Raji (cell line): ENCODE results near the gene PMFBP1.
A peak's percentile ranks its signal among the peaks of the same experiment; 100 is the strongest.

Experiments used
- POLR2A ChIP-seq: IDR thresholded peaks from 2 replicates; pipeline ENCODE4 v1.6.1; 2011; ENCODE audit warnings: low read depth, low read length, control low read depth; ENCODE audit not compliant: insufficient read depth

Gene PMFBP1

DNA sequence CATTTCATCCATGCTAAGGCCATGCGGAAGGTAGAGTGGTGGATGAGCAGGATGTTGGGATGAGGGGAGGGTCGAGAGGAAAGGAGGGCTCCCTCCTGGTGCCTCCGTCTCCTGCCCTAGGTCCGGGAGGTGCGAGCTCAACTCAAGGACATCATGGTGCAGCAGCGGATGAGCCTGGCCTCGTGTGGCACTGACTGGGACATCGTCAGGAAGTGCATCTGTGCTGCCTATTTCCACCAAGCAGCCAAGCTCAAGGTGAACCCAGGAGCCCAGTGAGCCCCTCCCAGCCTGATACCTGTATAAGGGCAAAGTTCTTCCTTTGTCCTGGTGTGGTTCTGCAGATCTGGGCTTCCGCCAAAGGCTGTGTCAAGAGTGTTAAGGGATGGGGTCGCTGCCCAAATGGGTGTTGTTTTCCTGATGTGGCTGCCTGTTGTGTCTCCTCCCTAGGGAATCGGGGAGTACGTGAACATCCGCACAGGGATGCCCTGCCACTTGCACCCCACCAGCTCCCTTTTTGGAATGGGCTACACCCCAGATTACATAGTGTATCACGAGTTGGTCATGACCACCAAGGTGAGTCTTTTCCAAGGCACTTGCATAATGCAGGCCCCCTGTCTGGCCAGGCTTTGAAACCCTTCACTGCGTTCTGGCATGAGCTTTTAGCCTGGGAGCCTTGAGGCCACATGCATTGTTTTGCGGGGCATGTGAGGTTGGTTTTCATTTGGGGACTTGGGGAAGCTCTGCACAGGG lies 63.4 kb downstream of the PMFBP1 start:
- no peak for TF ChIP-seq POLR2A

DNA sequence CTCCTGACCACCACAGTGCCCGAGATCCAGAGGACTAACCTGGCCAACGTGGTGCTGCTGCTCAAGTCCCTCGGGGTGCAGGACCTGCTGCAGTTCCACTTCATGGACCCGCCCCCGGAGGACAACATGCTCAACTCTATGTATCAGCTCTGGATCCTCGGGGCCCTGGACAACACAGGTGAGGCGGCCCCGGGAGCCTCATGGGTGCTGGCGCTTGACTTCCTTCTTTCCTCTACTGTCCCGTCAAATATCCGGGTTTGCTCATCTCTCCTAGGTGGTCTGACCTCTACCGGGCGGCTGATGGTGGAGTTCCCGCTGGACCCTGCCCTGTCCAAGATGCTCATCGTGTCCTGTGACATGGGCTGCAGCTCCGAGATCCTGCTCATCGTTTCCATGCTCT lies 64.6 kb downstream of the PMFBP1 start:
- no peak for TF ChIP-seq POLR2A

DNA sequence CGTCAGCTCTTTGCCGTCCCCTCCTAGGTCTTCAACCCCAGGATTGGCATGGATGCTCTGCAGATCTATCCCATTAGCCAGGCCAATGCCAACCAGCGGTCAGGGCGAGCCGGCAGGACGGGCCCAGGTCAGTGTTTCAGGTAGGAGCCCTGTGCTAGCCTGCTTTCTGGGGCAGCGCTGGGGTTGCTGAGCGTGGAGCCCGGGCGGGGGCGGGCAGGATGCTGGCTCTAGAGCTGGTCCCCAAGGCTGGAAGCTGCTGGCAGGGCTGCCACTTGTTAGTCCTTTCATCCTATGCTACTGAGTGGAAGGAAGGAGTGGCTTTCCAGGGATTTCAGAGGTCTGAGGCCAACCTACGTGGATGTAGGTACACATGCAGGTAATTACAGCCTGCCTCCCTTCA lies 66.0 kb downstream of the PMFBP1 start:
- no peak for TF ChIP-seq POLR2A

DNA sequence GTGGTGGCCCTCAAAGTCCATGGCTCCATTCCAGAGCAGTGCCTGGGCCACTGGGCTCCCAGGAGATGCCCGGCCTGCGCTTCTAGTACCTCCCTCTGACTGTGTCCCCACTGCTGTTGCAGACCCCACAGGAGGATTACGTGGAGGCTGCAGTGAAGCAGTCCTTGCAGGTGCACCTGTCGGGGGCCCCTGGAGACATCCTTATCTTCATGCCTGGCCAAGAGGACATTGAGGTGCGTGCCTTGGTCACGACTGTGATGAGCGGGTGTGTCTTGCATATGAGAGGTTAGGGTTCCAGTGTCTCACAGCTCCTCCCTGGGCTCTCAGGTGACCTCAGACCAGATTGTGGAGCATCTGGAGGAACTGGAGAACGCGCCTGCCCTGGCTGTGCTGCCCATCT lies 67.0 kb downstream of the PMFBP1 start:
- no peak for TF ChIP-seq POLR2A

DNA sequence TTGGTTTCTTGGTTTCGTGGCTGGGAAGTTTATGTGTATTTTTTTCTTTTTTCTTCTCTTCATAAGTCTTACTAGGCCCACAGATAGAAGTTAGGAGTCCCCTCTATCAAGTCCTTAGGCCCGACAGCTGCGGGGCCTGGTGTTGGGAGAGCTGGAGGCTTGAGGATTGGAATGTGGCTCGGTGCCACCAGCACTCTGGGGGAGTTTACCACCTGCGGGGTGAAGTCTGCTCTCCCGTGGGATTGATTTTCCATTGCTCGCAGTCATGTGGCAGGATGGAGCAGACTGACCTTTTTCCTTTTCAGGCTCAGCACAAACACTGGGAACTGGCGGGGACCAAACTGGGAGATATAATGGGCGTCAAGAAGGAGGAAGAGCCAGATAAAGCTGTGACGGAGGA lies 70.8 kb downstream of the PMFBP1 start:
- TF ChIP-seq POLR2A = no peak

DNA sequence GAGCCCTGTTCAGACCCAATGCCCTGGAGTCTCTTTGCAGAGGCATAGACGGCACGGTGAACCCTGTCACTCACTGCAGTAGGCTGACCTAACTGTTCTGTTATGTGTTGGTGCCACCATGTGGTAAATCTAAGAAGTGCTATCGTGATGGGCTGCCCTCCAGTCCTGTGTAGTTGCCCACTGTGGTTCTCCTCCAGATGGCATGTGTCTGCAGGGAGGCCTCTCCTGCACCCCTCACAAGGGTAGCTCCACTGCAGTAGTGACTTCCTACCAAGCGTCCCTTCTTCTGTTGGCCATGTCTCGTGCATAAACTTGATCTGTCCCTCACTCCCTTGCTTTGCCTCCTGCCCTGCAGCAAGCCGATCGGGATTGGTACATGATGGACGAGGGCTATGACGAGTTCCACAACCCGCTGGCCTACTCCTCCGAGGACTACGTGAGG lies 72.6 kb downstream of the PMFBP1 start:
- TF ChIP-seq POLR2A = no peak

DNA sequence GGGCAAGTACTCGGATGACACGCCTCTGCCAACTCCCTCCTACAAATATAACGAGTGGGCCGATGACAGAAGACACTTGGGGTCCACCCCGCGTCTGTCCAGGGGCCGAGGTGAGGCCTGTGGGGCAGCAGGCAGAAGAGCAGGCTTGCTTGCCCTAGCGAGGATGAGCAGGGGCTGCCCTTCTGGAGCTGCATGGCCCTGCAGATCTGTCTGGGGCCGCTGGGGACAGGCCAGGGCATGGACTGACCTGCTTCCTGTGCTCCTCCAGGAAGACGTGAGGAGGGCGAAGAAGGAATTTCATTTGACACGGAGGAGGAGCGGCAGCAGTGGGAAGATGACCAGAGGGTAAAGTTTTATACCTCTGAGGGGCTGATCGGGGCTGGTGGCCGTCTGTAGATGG lies 73.0 kb downstream of the PMFBP1 start:
- no peak for TF ChIP-seq POLR2A

DNA sequence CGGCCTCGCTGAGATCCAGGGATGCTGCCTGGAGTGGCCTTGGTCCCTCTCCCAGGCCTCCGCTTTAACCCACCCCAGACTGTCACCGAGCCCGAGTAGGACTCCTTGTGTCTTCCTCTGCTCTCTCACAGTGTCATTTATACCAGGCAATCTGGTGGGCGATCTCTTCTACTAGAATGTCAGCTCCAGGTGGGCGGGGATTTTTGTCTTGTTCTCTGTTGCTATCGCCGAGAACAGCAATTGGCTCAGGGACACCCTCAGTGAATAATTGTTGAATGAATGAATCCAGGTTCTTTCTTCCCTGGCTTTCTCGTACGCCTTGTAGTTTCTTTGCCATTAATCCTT lies 77.7 kb downstream of the PMFBP1 start:
- TF ChIP-seq POLR2A = no peak

DNA sequence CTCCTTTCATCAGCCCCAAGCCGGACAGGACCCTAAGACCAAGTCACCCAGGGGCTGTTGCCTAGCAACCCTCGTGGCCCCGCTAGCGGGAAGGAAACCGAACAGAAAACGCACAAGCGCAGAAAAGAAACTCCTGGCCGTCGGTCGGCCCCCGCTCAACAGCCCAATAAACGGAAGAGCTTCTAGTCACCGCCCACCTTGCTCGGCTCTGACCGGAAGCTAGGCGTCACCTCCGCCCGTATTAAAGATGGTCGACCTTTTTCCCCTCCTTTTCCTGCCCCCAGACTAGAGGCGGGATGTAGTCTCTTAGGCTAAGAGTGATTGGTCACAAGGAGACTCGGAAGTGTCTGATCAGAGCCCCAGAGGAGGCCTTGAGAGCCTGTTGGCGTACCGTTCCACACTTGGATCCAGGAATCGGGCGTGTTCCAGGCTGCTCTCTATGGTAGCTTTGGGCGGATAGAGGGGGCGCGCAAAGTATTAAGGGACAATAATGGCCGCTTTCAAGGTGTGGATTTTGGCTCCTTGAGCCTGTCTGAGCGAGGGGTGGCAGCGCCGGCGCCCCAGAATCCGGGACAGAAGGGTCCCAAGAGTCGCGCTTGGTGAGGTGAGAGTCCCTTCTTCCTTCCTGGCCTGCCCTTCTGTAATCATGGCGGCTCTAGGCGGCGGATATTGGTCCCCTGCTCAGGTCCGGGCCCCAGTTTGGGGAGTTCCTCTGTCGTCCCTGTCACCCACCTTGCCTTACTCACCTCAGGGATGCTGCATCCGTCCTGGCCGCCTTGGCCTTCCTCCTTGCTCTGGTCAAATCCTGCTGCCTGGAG lies 78.3 kb downstream of the PMFBP1 start, which contains the start of the genes DHX38 and TXNL4B:
TSS of gene DHX38 (plus strand) at position 400 of the 818 bp plus-strand sequence. CDS start 2,311 bp downstream, outside the sequence.
TSS of gene TXNL4B (minus strand) at position 173 of the 818 bp plus-strand sequence. CDS start 2,871 bp downstream, outside the sequence.
- TF ChIP-seq POLR2A = peak; percentile 68

DNA sequence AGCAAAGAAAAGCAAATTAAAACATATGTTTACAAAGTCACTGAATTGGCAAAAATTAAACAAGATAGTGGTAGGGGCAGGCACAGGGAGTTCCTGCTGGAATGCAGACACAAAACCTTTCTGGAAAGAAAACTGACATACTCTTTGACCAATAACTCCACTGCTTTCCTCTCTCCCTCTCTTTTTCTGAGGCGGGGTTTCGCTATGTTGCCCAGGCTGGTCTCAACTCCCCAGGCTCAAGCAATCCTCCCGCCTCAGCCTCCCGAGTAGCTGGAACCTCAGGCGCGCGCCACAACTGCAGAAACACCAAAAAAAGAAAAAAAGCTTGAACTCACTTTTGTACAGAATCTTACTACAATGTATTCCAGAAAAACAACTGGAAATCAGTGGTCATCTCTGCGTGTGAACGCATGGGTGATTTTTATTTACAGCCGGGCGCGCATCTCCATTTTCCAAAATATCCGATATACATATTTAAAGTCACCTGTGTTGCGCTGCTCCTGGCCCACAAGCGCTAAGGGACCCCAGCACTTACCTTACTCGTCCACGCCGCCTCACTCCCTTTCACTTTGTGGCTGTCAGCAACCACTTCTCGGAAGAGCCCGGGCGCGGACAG lies 79.0 kb downstream of the PMFBP1 start:
- TF ChIP-seq POLR2A = no peak

DNA sequence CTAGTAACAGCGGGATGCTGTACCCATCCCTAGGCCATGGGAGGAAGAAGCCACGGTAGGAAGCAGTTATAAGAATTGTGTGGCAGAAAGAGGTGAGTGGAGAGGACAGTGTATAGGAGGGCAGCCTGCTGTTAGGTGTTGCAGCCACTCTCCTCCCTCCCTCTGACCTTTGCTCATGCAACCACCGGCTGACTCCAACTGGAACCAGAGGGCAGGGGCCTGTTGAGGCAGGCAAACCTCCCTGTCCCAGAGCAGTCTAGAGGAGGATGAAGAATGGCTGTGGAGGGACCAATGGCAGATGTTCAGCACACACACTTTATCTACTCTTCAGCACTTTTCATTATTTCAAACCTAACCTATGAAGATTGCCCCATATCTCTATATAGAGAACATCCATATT lies 80.7 kb downstream of the PMFBP1 start:
- TF ChIP-seq POLR2A = no peak

DNA sequence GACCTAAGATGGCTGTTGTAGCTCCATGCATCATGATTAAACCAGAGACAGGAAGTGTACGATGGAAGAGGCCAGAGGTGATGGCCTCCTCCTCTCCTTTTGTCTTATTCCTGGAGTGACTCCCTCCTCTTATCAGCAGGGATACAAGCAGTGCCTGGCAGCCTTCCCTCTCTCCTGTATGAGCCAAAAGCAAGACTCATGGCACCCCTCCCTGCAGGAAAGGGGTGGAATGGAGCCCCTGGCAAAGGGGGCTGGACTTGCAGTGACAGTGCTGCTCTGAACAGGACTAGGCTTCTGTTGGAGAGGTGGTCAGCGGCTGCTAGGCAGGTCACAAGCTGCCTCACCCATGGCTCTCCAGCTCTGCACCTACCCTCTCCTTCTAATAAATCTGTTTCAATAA lies 87.0 kb downstream of the PMFBP1 start:
- TF ChIP-seq POLR2A = no peak

DNA sequence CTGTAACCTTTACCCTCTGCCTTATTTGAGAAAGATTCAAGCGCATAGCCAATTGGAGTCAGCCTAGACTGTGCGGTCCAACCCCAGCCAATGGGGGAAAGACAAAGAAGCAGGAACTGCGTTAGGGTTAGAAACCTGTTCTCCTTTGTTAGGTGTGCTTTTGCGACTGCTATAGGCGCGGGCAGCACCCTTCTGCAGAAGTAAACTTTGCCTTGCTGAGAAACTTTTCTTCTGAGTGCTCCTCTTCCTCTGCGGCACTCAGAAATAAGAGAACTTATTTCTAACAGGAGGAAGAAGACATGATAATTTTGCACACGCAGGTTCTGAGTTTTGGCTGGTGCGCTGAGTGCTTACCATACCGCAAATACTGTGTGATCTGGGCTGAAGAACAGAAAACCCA lies 87.5 kb downstream of the PMFBP1 start:
- no peak for TF ChIP-seq POLR2A

DNA sequence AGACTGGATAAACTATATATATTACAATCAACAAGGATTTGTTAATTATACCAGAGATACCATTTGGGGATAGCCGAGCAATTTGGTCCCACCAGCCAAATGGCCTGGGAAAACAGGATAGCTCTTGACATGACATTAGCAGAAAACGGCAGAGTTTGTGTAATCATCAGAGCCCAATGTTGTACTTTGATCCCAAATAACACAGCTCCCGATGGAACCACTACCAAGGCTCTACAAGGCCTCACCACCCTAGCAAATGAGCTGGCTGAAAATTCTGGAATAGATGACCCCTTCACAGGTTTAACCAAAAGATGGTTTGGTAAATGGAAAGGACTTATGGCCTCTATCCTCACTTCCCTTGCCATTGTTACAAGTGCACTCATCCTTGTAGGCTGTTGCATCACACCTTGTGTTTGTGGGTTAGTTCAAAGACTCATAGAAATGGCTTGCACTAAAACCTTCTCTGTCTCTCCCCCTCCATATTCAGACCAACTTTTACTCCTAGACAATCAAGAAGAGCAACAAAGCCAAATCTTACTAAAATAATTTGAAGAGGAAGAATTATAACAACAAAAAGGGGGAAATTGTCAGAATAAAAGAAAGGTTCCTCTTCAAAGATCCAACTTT lies 88.1 kb downstream of the PMFBP1 start:
- no peak for TF ChIP-seq POLR2A

DNA sequence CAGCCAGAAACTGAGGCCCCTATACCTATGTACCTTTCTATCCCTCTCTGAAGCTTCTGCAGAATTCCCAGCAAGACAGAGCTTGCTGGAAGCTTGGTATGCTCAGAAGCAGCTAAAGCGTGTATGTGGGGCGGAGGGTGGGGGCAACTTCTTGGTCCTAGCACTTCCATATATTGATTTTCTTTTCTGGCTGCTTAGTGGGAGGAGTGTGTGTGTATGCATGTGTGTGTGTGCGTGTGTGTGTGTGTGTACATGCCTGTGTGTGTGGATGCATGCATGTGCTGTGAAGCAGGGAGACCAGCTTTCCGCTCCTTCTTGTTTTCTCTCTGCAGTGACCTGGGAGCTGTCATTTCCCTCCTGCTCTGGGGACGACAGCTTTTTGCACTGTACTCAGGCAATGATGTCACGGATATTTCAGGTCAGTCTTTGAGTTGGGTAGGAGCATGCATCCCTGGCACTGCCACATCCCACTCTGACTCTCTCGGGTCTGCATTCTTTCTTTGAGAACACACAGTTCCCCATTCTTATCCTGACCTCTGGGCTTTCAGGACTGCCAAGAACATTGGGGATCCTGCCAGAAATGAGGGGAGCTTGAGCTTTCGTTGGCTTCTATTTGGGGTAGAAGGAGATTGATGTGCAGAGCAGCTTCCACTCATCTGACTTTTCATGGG lies 98.3 kb downstream of the PMFBP1 start:
- TF ChIP-seq POLR2A = no peak
